Prostate gland (tissue), 2 donors: ENCODE data around the gene SLC25A52.

Experiments used
- CTCF ChIP-seq, 4 experiments: fragments of 200-600 bp in 2 of 4; fragments of 450-650 bp in 2 of 4; sonication (generic) in 2 of 4; IDR thresholded peaks; 1 replicate in 3 of 4; 2 replicates in 1 of 4; pipeline ENCODE4 v1.5.1; 2016 to 2019; ENCODE audit warnings: antibody characterized with exemption in 4 of 4, mild to moderate bottlenecking in 2 of 4, moderate library complexity in 2 of 4
- POLR2A ChIP-seq: fragments of 450-650 bp; IDR thresholded peaks from one replicate; pipeline ENCODE4 v1.6.1; 2016; ENCODE audit warnings: antibody characterized with exemption, mild to moderate bottlenecking
- POLR2AphosphoS5 ChIP-seq: sonication (generic); formaldehyde crosslinking; IDR thresholded peaks from one replicate; pipeline ENCODE4 v1.6.1; 2017; ENCODE audit warnings: antibody characterized with exemption

GRCh38 chr18:31778391-31778950, 17.8 kb upstream of the SLC25A52 start:
- TF ChIP-seq CTCF (IDR thresholded peaks at IDR 0.05) (no peak), POLR2AphosphoS5 (no peak), POLR2A (no peak)
